ENCODE results near the gene SAMM50.

DNA sequence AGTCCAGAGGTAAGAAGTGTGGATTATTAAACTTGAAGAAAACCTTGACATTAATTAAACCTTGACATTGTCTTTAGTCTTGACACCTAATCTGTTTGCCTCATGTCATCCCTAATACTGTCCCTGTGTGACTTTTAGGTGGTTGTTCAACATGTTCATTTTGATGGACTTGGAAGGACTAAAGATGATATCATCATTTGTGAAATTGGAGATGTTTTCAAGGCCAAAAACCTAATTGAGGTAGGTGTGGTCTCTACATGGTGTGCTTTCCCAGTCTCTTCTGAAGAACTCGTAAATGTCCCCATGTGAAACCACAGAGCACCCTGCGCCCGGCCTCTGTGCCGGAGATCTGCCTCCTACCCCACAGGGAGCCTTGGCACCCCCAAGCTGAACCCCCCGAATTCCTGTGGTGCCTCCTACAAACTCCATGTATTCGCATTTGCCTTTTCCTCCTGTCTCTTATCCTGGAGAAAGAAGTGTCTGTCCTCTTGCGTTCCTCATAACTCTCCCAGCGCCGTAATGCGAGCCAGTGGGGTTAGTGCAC lies 9.1 kb downstream of the SAMM50 start:
- no peak for TF ChIP-seq POLR2A (IDR thresholded peaks at IDR 0.05)
- TF ChIP-seq, protein P1, sequence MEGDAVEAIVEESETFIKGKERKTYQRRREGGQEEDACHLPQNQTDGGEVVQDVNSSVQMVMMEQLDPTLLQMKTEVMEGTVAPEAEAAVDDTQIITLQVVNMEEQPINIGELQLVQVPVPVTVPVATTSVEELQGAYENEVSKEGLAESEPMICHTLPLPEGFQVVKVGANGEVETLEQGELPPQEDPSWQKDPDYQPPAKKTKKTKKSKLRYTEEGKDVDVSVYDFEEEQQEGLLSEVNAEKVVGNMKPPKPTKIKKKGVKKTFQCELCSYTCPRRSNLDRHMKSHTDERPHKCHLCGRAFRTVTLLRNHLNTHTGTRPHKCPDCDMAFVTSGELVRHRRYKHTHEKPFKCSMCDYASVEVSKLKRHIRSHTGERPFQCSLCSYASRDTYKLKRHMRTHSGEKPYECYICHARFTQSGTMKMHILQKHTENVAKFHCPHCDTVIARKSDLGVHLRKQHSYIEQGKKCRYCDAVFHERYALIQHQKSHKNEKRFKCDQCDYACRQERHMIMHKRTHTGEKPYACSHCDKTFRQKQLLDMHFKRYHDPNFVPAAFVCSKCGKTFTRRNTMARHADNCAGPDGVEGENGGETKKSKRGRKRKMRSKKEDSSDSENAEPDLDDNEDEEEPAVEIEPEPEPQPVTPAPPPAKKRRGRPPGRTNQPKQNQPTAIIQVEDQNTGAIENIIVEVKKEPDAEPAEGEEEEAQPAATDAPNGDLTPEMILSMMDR (IDR thresholded peaks at IDR 0.05 in 4 of 5, conservative IDR thresholded peaks at IDR 0.05 in 1 of 5): no peak

Data from gastrocnemius medialis (tissue), 4 donors.